NCI-H1694 treated with DMSO at 0.1 percent for 48 hours (cell line): Measurements from ENCODE around the gene GTF3C1.

Experiments used
- DNase-seq: peaks from one replicate; lab custom pipeline; 2025; lab: John Stamatoyannopoulos, UW

The GTF3C1 gene

GRCh38 chr16:27518226-27518625, 31.5 kb downstream of the GTF3C1 start:
- DNase-seq: no peak

- DNase-seq: no peak
Observed at GRCh38 chr16:27517664-27518063, 32.0 kb downstream of the GTF3C1 start.

DNA sequence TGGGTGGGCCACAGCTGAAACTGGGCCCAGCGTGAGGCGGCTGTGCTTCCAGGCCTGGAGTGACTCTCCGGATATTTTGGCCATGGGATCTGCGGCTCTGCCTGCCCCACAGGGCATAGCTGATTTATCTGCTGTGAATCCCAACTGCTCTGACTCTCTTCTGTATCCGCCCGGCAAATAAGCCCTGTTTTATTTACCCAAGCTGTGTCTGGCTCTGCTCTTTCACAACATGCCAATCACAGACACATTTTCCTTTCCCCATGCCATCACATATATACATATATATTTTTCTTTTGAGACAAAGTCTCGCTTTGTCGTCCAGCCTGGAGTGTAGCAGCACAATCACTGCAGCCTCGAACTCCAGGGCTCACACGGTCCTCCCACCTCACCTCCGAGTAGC, 33.3 kb downstream of the GTF3C1 start:
- no peak for DNase-seq

DNA sequence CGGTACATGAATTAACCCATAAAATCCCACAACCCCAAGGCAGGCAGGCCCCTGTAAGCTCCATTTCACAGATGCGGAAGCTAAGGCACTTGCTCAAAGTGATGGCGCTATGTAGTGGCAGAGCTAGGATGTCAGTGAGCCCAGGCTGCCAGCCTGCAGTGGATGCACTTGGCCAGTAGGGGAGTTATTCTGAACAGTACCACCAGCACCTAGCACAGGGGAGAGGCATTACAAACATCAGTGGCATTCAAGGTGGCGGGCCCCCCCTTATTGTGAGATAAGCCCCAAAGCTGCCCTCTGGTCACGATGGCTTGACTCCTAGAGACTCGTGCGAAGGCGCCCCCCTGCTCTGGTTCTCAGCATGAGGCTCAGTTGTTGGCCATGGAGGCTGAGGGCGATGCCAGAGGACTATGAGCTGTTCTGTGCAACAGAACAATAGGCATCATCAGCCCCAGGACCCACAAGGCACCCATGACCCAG, 33.8 kb downstream of the GTF3C1 start:
- no peak for DNase-seq

DNA sequence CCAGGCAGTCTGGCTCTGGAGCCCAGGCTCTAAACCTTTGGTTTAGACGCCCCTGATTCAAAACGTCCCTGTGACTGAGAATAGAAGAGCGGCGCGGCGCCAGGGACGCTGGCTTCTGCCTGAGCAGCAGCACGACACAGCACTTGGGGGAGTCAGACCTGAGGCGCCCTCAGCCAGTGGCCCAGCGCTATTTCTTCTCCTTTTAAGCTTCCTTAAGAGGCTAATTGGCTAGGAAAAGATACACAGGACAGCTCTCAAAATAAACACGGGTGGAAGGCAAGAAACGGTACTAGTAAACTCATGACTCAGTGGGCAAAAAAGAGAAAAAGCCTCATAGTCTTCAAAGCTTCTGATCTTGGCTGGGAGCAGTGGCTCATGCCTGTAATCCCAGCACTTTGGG, 34.9 kb downstream of the GTF3C1 start:
- no peak for DNase-seq

DNA sequence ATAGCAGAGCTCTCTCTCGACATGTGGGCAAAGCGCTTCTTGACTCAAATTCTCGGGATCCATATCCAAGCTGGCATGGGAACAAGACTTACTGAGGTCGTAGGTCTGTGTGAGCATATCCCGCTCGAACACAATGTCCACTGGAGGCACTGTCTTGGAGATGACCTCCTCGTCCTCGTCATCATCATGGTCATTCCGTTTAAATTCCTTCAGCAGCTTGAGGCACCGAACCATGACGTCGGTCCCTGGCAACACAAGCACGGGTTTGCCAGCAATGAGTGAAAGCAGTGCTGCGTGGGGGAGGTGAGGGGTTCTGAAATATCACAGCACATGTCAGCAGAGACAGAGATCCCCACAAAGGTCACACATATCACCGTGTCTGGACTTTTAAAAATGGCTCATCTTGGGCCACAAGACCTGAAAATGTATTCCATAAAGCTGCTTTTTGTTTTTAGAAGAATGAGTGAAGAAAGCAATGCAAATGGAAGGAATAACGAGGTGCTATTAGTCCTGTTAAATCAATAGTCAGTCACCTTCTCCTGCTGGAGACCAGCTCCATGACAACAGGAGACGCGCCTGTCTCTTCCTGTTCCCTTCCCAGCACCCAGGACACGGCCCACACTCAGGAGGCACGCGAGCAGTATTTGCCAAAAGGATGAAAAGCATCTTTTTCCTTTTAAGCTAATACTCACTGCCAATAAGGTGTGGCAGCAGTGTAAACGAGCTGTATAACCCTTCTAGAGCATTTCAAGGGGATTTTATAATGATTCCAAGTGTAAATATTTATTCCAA, 37.9 kb downstream of the GTF3C1 start:
- no peak for DNase-seq

DNA sequence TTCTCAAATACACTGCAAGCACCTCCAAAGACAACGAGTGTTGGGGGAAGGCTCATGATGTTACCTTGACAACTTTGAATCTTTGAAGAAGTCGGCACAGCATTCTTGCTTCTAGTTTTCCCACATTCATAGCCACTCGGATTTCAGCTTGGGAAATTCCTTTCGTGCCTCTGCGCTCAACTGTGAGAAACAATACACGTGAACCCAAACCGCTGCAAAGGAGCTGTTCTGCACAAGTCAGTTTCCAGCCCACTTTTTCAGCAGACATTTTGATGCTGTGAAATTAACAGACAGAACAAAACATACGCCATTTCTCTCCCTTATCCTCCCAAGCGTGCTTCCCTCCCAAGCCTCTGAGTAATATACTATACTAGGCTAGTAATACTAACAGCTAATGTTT, 41.2 kb downstream of the GTF3C1 start:
- no peak for DNase-seq

DNA sequence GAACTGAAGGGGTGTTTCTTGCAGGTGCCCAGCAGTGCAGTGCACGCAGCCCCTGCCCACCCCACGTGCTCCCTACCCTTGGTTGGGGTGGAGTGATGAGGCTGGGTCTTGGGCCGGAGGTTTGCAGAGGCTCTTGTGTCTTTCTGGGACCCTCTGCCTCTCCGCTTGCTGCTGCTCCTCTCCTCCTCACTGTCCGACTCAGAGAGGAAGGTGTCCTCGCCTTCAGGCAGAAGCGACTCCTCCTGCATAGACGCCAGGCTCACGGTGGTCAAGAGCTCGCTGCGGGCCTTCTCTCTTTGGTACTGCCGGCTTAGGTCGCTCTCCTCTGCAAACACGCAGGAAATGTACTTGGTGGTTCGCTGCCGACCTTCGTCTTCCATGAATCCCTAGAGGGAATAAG, 42.9 kb downstream of the GTF3C1 start:
- no peak for DNase-seq

DNA sequence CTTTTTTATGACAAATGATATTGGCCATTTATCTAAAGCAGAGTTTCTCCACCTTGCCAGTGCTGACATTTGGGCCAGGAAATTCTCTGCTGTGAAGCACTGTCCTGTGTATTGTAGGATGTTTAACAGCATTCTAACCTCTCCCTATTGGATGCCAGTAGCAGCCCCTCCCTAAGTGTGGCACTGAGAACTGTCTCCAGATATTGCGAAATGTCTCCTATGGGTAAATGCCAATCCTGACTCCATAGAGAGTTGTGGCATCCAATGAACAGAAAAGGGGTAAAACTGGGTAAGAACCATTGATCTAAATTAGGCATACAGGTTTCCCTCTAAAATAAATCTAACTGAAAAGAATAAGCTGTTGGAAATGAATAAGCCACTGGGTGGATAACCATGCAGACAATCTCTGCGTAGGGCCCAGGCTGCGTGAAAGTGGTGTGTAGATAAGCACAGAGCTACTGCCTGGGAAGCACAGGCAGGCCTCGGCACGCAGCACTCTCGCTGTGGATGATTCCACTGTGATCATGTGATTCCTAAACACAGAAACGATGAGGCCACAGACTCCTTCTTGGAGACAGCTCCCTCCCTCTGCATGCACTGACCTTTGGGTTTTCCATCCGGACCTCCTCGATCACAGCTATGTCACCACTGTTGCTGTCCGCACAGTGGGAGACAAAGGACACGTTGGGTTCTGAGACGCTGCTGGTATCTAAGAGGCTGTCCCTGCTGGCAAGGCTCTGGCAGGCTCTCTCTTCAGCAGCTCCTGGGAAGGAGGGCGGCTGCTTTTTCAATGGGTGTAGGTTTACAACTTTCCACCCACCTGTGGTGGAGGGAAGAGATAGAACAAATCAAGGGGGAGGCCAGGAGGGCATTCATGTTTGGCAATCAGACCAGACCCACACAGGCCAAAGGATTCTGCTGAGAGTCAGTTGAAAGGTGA, 44.1 kb downstream of the GTF3C1 start:
- no peak for DNase-seq

DNA sequence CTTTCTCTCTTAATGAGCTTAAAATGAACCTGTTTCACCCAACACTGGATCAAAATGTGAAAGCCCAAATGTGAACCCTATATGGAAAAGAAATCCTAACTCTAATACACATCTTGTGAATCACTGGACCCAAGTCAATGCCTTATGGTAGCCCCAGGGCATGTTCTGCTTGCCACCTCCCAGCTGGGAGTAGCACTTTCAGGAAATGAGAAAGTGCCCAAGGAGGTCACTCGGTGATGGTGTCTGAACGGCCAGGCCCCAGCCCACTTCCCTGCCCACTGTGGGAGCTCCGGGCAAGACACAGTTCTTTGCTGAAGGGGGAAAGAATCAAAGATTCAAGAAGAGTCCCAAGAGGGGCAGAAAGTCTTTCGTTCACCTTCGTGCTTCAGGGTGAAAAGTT, 46.1 kb downstream of the GTF3C1 start:
- DNase-seq: no peak

- DNase-seq: no peak
Observed at GRCh38 chr16:27500801-27501200, 48.9 kb downstream of the GTF3C1 start.

DNA sequence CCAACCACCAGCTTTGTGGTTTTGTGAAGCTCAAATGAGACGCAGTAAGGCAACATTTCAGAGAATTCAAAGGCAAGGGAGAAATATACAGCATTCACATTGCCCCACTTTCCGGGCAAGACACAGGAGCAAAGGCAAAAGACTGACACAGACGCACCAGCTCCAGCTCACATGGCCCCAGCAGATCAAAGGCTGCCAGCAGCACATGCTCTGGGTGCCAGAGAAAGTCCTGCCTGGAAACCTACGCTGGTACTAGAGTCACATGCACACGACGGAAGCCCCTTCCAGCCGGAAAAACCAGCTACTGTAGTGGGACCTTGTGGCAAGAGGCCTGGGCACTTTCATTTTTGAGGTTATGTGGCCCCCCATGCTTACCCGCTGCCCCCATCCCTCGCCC, 50.1 kb downstream of the GTF3C1 start:
- no peak for DNase-seq

DNA sequence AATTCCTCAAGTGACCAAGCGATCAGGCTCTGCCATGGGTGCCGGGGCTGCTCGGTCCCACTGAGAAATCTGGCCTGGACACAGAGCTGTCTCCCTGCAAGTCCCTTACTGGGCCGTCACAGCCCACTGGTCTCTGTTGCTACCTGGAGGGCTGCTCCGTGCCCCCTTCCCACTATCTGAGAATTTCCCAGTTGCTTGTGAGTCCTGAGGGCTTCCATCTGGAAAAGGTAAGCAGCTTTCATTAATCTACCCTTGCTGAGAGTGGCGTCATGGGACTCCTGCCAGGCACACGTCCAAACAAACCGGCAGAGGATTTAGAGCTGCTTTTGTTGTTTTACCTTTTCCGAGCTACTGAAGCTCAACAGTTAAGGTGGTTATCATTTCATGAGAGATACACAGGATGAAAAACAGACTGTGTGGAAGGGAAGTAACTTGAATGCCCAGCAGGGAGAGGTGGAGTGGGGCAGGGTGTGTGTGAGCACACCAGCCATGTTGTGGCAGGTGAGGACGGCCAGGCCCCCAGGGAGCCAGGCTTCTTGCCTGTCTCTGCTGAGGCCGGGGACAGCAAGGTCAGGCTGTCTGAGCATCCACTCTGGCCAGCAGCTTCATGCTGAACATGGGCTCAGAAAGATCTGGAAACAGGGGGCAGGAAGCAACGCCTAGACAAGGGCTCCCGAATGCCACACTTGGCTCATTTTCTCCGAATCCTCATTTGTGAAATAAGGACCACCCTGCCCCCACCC, 50.6 kb downstream of the GTF3C1 start:
- no peak for DNase-seq

GRCh38 chr16:27498031-27498825, 51.5 kb downstream of the GTF3C1 start:
- no peak for DNase-seq

- no peak for DNase-seq
Observed at GRCh38 chr16:27495191-27495590, 54.5 kb downstream of the GTF3C1 start.

DNA sequence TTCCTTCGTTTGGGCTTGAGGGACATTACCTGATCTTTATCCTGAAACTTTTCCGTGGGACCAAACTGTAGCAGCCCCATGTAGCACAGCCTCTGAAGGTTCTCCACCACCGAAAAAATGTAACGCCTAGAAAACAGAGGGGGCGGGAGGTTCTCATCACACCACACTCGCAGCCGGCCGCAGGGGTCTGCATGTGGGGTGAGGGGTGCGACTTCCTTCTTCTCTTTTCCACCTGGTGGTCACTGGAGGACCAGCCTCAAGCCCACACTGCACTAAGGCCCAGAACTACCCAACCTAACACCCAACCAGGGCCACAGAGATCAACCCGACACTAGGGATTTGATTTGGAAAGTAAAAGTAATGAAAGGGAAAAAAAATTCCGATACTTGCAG, 57.1 kb downstream of the GTF3C1 start:
- no peak for DNase-seq

DNA sequence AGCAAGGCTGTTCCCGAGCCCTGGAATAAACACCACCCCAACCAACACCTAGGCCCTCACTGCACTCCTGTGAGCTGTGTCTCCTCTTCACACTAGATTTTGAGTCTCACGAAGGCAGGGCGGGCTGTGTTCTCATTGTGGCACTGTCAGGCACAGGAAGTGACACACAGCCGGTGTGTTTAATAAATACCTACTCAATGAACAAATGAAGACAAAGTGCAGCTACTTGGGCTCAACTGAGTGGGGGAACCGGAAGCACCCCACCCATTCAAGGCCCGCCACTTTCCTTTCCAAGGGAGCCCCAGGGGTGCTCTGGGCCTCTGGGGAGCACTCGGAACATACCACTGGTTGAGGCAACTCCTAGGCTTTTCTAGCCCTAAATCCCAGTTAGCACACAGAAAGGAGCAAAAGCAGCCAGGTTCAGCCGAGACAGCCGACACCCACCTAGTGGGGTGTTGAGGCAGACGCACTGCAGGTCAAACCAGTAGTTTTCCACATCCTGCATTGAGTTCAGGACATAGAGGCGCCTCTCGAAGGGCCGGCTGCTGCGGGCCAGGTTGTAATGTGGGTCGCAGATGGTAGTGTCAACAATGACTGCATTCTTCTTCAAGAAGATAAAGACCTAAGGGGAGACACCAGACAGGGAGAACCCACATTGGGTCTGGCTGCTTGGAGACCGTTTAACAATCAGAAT, 57.7 kb downstream of the GTF3C1 start:
- no peak for DNase-seq

GRCh38 chr16:27489906-27490305, 59.8 kb downstream of the GTF3C1 start:
- DNase-seq: no peak

GRCh38 chr16:27489421-27489820, 60.3 kb downstream of the GTF3C1 start:
- DNase-seq: no peak

DNA sequence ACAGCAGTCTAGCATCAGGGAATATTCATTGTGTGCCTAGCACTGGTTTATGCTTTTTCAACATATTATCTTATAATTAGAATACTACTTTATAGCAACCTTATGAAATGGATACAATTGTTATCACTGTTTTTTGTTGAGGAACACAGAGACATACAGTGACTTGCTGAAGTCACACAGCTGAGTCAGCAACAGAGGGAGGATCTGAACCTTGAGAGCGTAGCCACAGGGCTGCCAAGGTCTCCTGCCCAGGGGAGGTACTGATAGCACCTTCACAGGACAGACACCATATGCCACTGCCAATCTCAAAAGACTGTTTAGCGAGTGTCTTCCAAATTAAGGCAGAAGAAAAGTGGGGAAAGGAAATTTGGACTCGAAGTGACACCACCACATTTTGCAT, 63.0 kb downstream of the GTF3C1 start:
- DNase-seq: no peak

DNA sequence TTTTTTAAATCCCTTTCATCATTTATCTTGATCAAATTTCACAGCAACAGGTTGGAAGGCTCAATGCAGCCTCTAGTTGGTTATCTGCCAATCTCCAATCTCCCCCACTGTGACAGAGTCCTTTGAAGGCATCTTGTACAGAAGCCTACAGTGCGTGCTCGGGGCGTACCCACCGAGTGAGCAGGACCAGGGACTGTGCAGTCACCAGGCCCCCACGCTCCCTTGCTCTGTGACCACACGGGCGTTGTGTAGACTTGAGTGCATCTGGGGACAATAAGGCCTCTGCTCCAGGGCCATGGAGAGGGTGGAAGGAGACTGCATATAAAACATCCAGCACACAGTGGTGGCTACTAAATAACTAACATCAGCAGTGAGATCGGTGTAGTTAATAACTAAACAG, 63.4 kb downstream of the GTF3C1 start:
- no peak for DNase-seq
